ENCODE measurements around the gene HOXC5.

The HOXC5 gene

DNA sequence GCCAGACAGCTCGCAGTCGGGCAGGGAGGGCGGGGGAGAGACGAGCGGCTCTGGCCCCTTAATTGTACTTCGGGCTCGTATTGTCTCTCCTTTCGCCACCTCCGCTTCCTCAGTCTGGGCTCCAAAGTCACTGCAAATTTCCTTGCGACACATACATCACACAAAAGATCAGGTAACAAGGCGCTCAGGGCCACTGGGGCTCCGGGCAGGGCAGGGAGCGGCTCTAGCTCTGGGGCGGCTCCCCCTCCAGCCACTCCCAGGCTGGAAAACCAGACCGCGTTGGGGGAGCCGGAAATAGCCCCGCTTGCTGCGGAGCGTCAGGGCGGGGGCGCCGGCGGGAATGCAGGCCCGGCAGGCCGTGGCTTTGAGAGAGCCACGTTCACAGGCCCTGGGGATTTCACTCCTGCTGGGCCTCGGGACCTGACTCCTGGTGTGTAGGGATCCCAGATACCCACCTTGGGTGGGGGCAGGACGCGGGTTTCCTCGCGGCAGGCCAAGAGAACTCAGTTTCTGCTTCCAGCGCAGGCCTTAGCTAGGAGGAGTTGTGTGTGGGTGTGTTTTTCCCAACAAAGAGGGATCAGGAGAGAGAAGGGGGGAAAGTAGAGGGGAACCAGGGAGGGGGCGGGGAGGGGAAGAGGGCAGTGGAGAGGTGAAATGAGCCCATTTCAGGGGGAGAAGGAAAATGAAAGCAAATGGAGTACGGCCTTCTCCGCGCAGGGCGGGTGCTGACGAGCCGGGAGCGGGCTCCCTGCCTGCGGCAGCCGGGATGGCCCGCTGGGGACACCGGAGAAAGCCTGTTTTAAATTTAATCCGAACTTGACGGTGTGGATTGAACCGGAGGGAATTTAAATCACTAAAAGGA, 37.2 kb upstream of the HOXC5 start:
- no peak for DNase-seq (ENCODE audit: low read depth in 2 of 2)

DNA sequence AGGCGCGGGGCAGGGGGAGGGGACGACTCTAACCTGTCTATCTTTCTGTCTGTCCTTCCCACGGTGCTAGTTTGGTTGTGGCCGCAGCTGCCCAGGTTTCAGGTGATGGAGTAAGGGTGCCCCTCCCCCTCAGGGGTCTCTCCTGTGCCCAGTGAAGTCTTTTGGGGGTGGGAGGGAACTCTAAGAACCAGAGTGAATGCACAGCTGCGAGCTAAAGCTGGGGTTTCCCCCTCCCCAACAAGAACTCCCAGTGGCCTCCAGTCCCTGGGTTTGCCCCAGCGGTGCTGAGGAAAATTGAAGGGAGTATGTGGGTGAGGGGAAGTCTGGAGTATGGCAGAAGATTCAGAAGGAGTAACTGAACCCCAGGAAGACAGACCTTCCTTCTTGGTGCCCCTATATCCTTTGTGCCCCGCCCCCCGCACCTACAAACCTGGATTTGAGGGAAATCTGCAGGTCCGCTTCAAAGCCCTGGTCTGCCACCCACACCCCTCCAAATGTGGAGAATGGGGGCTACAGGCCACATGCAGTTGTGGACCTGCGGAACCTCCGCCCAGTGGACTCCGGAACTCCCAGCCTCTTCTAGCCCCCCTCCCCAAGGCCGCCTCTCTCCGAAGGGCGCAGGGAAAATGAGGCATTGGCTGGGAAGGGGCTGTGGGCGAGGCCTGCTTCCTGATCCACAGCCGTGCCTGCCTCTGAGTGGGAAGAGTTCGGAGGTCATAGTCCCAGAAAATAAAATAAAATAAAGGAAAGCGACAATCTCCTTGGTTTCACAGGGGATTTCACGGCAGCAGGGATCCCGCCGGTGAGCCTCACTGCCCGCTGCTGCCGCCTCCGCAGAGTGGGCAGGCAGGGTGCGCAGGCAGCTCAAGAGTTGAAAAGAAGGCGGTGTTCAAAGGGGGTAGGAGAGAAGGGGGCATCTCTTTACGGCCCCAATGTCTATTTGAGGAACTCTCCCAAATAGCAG, 36.3 kb upstream of the HOXC5 start:
- DNase-seq (ENCODE audit: low read depth in 2 of 2) = no peak

DNA sequence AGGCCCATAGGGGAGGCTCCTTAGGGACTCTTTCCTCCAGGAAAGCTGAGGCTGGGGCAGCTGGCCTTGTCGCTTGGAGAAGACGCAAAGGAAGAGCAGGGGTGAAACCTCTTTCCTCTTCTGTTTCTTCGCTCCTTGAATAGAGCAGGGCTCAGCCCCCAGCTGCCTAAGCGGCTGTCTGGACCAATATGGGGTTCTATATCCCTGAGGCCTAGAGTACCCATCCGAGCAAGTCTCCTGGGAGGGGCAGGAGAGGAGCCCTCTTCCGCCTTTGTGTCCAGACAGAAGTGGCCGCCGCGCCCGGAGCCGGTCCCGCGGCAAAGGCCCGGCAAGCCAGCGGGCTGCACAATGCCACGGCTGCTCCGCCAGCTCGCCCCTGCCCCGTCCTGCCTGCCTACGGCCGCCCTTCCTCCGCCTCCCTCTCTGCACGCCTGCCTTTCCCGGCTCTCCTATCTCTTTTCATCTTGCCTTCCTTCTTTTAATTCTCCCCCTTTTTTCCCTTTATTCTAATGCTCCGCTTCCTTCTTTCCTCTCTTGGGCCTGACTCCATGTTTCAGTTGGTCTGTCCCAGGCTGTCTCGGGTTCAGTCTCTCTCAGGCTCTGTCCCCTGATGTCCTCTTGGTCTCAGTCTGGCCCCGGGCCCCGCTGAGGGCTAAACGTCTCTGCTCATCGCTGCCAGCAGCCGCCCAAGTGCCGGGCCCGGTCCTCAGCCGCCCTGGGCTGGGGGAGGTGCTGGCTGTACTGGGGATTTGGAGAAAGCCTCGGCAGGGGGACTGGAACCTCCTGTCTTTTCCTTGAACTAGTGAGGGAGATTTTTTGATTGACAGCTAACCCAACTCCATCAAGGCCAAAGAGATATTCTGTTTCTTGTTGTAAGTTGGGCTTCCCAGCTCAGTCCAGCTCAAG, 35.4 kb upstream of the HOXC5 start:
- DNase-seq (ENCODE audit: low read depth in 2 of 2) = no peak

DNA sequence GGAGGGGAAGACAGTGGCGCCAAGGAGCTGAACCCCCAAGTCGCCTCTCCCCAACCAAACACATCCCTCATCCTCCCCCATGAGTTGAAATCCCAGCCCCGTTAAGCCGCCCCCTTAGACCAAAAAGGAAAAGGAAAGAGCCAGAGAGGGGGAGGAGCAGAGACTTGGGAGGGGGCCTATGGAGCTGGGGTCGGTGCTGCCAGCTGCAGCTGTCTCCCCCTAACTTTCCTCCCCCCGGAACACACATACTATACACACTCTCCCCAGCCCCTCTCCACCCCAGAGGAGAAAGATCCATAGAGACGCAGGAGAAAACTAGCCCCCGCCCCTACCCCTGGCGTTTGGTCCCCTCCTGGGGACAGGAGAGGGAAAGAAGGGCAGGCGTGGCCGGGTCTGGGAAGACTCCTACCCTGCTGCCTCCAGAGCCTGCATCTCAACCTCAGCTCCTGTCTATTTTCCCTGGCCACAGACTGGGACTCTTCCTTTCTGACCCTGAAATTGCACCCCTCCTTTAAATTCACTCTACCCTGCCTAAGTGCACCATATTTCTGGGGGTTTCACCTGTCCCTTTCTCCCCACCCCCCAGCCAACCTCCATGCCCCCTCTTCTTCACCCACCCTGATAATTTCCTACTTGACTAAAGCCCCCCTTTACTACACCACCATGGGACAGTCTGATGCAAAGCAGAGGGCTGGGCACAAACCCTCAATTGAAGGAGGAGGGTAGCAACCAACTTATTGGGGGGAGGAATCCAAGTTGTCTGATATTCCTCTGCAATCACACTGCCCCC, 34.5 kb upstream of the HOXC5 start:
- DNase-seq (ENCODE audit: low read depth in 2 of 2) = no peak

DNA sequence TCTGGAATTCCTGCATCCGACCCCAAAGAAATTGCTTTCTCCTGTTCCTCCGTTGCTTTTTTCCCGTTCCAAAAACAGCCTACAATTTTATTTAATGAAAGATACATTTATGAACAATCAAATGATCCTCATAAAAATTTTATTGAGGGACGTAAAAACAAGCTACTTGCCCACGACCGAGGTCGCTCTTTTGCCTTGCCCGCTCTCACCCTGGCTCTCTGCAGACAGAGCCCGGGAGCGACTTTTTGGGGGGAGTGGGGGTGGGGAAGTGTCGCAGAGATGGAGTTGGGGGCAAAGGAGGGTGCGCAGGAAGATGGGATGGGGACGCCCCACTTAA, 34.0 kb upstream of the HOXC5 start:
- no peak for DNase-seq (ENCODE audit: low read depth in 2 of 2)

DNA sequence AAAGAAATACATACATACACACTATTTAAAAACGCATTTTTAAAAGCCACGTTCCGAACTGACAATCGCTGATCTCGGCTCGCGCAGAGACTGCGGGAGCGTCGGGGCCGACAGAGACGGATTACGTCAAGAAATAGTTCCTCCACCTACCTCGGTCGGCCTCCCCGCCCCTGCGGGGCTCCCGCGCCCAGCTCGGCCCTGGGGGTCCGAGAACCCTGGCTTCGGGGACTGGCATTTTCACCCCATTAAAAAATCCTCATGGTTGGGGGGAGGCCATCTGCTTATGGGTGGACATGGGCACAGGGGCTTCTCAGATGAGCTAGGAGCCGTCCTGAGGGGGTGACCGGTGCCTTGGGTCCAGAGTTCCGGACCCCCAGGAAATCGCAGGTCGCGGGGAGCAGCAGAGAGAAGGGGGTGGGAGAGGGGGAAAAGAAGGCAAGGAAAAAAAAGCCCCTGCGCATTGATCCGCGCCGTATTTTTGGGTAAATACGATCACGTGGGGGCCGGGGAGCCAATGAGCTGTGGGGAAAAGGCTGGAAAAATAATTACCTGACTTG, 33.2 kb upstream of the HOXC5 start:
- no peak for DNase-seq (ENCODE audit: low read depth in 2 of 2)

DNA sequence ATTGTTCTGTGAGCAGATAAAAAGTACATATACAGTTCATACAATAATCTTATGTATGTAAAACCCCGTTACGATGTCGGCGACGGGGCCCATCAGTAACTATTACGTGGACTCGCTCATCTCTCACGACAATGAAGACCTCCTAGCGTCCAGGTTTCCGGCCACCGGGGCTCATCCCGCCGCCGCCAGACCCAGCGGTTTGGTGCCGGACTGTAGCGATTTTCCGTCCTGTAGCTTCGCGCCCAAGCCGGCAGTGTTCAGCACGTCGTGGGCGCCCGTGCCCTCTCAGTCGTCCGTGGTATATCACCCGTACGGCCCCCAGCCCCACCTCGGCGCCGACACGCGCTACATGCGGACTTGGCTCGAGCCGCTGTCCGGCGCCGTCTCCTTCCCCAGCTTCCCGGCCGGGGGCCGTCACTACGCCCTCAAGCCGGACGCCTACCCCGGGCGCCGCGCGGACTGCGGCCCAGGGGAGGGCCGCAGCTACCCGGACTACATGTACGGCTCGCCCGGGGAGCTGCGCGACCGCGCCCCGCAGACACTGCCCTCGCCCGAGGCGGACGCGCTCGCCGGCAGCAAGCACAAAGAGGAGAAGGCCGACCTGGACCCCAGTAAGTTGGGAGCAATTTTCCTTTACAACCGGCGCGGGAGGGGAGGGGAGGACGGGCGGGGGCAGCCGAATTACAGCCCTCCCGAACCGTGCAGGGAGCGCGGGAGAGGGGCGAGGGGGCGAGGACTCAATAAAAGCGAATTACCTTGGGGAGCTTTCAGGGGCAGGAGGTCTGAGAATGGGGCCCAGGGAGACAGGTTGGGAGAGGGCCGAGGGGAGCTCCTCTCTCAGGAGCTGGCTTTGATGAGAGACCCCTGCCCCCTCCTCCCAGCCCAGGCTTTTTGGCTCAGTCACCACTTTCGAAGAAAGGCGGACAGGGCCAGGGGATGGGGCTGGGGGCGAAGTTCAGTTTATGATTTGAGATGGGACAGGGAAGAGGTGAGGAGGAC, 32.4 kb upstream of the HOXC5 start, which contains the start of gene HOXC9:
TSS of gene HOXC9 (plus strand) at position 46 of the 999 bp plus-strand sequence. CDS start at position 74, 28 bp downstream.
- DNase-seq (ENCODE audit: low read depth in 2 of 2) = no peak

DNA sequence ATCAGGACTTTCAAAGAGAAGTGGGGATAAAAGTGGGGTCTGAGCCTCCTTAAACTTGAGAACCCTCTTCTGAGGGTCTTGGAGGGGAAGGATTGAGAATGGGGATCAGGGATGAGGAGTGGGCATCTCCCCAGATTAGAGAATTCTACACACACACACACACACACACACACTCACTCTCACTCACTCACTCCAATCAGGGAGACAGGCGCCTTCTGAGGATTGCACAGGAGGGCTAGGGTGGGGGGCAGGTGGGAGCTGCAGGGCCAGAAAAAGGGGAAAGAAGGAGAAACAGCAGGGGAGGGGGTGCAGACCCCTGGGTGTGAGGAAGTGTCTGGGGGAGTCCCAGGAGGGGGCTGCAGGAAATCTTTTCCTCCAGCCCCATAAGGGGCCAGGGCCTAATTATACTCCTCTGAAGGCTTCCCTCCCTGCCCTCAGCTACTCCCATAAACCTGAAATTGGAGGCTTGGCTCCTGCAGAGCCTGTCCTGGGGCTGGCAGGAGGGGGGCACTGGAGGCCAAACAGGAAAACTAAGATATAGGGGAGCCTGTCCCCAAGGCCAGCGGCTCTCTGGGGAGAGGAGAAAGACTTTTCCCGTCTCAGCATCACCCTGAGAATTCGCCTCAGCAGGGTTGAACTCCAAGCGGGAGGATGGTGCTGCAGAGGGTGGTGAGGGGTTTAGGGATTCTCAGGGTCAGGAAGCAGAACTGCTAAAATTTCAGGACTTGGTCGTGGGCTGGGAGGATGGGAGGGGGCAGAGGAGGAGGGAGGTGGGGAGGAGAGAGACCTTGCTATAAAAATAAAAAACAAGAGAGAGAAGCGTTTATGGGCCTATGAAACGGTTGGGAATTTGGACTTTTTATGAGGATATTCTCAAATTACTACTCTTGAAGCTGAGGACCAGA, 31.3 kb upstream of the HOXC5 start:
- no peak for DNase-seq (ENCODE audit: low read depth in 2 of 2)

DNA sequence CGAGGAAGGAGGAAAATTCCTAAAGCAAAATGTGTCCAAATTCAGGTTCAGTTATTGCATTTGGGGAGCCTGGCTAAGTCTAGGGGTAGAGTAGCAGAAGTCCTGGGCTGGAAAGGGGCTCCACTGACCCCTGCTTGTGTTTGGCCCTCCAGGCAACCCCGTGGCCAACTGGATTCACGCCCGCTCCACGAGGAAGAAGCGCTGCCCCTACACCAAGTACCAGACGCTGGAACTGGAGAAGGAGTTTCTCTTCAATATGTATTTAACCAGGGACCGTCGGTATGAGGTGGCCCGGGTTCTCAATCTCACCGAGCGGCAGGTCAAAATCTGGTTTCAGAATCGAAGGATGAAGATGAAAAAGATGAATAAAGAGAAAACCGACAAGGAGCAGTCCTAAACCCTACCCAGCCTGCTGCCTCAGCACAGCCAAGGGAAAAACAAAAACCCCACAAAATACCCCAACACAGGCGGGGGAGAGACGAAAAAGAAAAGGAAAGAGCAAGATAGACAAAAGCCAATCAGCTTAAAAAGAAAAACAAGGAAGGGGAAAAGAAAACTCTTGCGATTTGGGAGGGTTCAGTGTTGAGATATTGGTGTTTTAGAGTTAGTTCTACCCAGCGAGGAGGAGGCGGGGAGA, 30.5 kb upstream of the HOXC5 start:
- DNase-seq (ENCODE audit: low read depth in 2 of 2) = no peak

DNA sequence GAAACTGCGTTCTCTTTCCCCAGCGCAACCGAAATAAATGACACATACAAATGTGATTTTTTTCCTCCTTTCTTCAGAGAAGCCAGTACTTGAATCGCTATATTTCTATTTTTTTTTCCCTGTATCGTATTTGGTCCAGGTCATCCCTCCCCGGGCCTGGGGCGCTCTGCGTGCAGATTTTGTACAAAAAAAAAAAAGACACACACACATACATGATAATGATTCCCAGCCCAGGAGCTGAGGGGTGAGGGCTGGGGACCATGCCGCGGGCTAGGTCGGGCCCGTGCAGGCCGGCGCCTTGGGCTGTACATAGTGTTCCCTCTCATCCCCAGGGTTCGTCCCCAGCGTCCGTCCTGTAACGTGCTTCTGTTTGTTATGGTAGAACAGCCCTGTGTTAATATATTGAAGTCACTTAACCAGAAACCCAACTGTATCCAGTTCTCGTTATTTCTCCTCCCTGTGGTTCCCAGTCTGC, 29.9 kb upstream of the HOXC5 start:
- DNase-seq (ENCODE audit: low read depth in 2 of 2) = no peak

DNA sequence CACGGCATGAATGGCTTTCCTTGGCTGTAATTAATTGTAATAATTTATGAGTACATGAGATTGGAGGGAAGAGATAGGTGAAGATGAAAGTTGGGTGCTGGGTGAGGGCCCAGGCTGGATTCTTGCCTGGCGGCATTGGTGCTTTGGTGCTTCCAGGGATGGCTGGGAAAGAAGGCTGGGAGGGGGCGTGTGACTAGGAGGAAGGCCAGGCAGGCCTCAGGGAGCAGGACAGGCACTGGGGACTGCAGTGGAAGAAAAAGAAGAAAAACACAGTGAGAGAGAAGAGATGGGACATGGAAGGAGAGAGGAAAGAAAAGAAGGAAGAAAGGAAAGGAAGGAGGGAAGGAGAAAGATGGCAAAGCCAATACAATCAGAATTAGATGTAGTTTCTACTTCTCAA, 29.2 kb upstream of the HOXC5 start:
- DNase-seq (ENCODE audit: low read depth in 2 of 2) = no peak

DNA sequence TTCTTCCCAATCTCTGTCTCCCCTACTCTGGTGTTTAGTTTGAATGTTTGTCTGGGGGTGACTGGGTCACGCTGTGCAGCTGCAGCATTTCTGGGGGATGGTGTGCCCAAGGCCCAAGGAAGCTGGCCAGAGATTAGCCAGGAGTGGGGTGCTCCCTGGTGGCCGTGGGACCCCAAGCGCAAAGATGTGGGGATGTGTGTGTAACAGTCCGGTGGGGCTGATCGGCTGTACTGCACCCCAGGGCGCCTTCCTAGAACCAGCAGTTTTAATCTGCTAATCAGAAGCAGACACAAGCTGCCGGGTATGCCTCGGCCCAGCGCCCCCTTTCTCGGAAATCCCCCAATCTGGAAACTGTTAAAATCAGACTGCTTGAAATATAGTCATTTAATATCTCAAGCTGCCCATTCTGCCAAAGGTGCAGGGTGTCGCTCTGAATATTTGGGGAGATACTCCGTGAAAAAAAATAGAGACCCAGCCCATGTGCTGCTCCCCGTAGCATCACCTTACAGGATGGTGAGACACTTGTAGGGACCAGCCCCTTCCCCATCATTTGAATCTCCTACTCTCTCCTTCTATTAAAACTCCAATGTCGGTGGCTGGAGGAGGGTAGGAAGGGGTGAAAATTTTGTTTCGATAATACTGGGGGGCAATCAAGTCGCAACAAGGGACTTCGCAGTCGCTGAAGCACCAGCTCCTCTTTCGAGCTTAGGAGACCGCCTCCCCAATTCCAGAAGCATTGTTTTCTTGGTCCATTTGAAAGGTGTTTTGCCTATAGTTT, 28.6 kb upstream of the HOXC5 start:
- no peak for DNase-seq (ENCODE audit: low read depth in 2 of 2)

DNA sequence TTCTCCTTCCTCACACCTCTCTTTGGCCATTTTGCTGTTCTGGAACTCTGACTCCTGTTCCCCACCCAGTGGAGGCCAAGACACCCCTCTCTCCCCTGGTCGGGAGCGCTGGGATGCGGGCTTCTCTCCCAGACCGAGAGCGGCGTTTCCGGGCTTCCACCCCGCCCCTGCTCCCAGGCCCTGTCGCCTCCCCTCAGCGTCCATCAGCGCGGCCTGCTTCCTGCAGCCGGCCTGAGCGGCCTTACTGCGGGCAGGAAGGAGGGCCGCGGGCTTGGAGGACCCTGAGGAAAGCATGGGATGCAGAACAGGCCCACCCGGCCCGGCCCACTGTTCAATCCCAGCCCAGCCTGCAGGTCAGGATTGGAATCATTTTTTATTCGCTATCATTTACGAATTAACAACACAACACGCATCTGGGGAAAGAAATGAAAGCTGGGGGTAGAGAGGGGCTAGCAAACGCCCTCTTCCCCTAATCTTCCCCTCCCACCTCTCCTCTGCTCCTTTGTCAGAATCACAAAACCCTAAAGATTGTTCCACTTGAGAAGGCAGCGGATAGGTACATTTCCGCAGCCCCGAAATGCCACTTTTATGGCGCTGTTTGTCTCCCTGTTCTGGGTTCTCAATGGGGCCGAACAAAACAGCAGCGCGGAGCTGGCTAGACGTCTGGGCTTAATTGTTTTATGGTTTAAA, 27.9 kb upstream of the HOXC5 start:
- DNase-seq (ENCODE audit: low read depth in 2 of 2) = no peak

DNA sequence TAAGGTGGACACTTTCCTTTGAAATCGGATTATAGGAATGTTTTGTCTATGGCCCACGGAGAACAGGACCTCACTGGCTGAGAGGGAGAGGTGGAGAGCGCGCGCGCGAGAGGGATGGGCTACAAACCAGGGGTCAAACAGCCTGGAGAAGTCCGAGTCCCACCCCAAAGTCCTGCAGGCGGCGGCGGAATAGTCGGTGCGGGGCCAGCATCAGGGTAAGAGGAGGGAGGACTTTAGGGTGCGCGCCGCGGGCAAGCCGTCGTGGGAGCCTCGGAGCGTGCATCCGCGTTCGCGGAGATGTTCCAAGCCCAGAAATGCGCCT, 27.4 kb upstream of the HOXC5 start:
- no peak for DNase-seq (ENCODE audit: low read depth in 2 of 2)

DNA sequence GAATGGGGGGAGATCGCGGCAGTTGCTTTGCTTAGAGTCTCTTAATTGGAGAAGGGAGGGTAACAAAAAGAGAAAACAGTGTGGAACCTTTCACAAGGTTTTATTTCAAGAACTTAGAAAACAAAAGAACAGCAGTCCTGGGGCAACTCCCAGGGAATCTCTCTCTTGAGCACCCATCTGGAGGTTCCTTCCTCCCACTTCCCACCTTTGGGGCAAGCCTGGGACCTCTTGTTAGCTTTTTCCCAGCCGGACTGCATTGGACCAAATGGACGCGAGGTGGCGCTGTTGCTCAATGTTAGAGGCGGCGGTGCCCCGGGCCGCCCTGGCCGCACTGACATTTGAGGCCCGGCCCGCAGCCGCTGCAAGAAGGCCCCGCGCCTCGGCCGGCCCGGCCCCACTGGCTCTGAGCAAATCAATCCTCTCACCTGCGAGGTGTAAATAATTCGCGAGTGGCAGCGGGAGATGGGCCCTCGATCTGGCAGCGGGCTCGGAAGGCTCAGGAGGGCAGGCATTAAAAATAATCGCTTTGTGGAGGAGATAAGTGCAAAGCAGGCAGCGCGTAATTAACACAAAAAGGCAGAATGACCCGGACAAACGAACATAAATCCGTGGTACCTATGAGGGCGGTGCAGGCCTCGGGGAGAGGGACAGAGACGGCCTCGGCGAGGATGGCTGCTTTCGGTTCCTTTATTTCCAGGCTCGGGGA, 26.8 kb upstream of the HOXC5 start:
- peak; percentile 65 to 80 for DNase-seq (ENCODE audit: low read depth in 2 of 2)
